ENCODE results near the gene RAD52.
A peak's percentile ranks its signal among the peaks of the same experiment; 100 is the strongest.

The RAD52 gene
- total RNA-seq = 11.1 to 22.1 (median 16.4) reads per million in 4 donors

- DNase-seq = peak; percentile 89 to 99 (median 93)
These were observed at the start of gene RAD52 for GRCh38 chr12:949453-950191. RAD52 (minus strand) TSS chr12:949694; CDS start chr12:933058, 16,636 bp downstream.

- no peak for DNase-seq
These were observed 48.8 kb upstream of the RAD52 start for GRCh38 chr12:998020-998874.

- DNase-seq = no peak
These were observed 48.0 kb upstream of the RAD52 start for GRCh38 chr12:997505-997904.

- no peak for DNase-seq
These were observed 47.4 kb upstream of the RAD52 start for GRCh38 chr12:996881-997280.

- no peak for DNase-seq
These were observed 43.2 kb upstream of the RAD52 start for GRCh38 chr12:992647-993046.

GRCh38 chr12:991350-992333 lies 42.1 kb upstream of the RAD52 start:
- DNase-seq = peak in 1 of 5 donors; percentile 32

GRCh38 chr12:990661-991349 lies 41.3 kb upstream of the RAD52 start, which contains the start of gene ERC1:
ERC1 (plus strand) TSS chr12:991223; CDS start chr12:1027904, 36,681 bp downstream.
- DNase-seq = peak; percentile 69 to 86 (median 77)

- peak; percentile 15 to 58 (median 33) for DNase-seq
These were observed 40.5 kb upstream of the RAD52 start for GRCh38 chr12:989751-990660.

GRCh38 chr12:989051-989450 lies 39.6 kb upstream of the RAD52 start:
- DNase-seq = no peak

- no peak for DNase-seq
These were observed 39.2 kb upstream of the RAD52 start for GRCh38 chr12:988646-989045.

GRCh38 chr12:981961-982360 lies 32.5 kb upstream of the RAD52 start:
- no peak for DNase-seq

GRCh38 chr12:981176-981828 lies 31.8 kb upstream of the RAD52 start:
- peak in 1 of 5 donors; percentile 30 for DNase-seq

GRCh38 chr12:979349-979748 lies 29.9 kb upstream of the RAD52 start:
- DNase-seq = no peak

- no peak for DNase-seq
These were observed 27.7 kb upstream of the RAD52 start for GRCh38 chr12:977156-977555.

GRCh38 chr12:976644-977043 lies 27.1 kb upstream of the RAD52 start:
- DNase-seq = no peak

GRCh38 chr12:974271-974862 lies 24.9 kb upstream of the RAD52 start:
- no peak for DNase-seq

GRCh38 chr12:971991-972390 lies 22.5 kb upstream of the RAD52 start:
- no peak for DNase-seq

GRCh38 chr12:969821-970220 lies 20.3 kb upstream of the RAD52 start:
- DNase-seq = no peak

- no peak for DNase-seq
These were observed 19.1 kb upstream of the RAD52 start for GRCh38 chr12:968545-968944.

- no peak for DNase-seq
These were observed 18.1 kb upstream of the RAD52 start for GRCh38 chr12:967641-968040.

Data from T-helper 1 cell (primary cell).